Skin of body (tissue), 2 donors: ENCODE data around the gene ROBO1. TPM values are rescaled to one million over a fixed set of nuclear protein-coding genes. Genes with fewer than 3 reads are reported as not detected.

Experiments
- DNase-seq: peaks from one replicate; lab custom pipeline; 2025; lab: John Stamatoyannopoulos, UW
- total RNA-seq: library from RNA; depleted of rRNA; stranded (reverse); fragments of >200 nt; gene quantifications from one replicate; pipeline ENCODE4 v1.2.3, GENCODE V29; 2014

The ROBO1 gene
- total RNA-seq, 1 donor from 2014 or later, result 138 TPM

GRCh38 chr3:79170021-79170420, 597.8 kb downstream of the ROBO1 start:
- DNase-seq, result no peak

- DNase-seq, result peak; percentile 28
Observed at GRCh38 chr3:79167651-79168416, 600.0 kb downstream of the ROBO1 start.

- no peak for DNase-seq
Observed at GRCh38 chr3:79162653-79163052, 605.1 kb downstream of the ROBO1 start.

- DNase-seq, result no peak
Observed at GRCh38 chr3:79161941-79162340, 605.9 kb downstream of the ROBO1 start.

GRCh38 chr3:79160421-79160820, 607.4 kb downstream of the ROBO1 start:
- no peak for DNase-seq

GRCh38 chr3:79159736-79160135, 608.1 kb downstream of the ROBO1 start:
- no peak for DNase-seq

- DNase-seq, result no peak
Observed at GRCh38 chr3:79157191-79157590, 610.6 kb downstream of the ROBO1 start.

GRCh38 chr3:79154865-79155264, 612.9 kb downstream of the ROBO1 start:
- no peak for DNase-seq

- DNase-seq, result no peak
Observed at GRCh38 chr3:79148786-79149185, 619.0 kb downstream of the ROBO1 start.

- no peak for DNase-seq
Observed at GRCh38 chr3:79146024-79146423, 621.8 kb downstream of the ROBO1 start.

- DNase-seq, result no peak
Observed at GRCh38 chr3:79140708-79141107, 627.1 kb downstream of the ROBO1 start.

- DNase-seq, result no peak
Observed at GRCh38 chr3:79139395-79140068, 628.3 kb downstream of the ROBO1 start.

- DNase-seq, result no peak
Observed at GRCh38 chr3:79125313-79125984, 642.3 kb downstream of the ROBO1 start.

- no peak for DNase-seq
Observed at GRCh38 chr3:79115458-79115857, 652.3 kb downstream of the ROBO1 start.

GRCh38 chr3:79113876-79114275, 653.9 kb downstream of the ROBO1 start:
- DNase-seq, result no peak

- no peak for DNase-seq
Observed at GRCh38 chr3:79111375-79112052, 656.3 kb downstream of the ROBO1 start.

- no peak for DNase-seq
Observed at GRCh38 chr3:79109754-79110153, 658.0 kb downstream of the ROBO1 start.

- no peak for DNase-seq
Observed at GRCh38 chr3:79103307-79103706, 664.5 kb downstream of the ROBO1 start.

- DNase-seq, result peak; percentile 78
Observed at GRCh38 chr3:79097964-79098660, 669.7 kb downstream of the ROBO1 start.

GRCh38 chr3:79094654-79095053, 673.1 kb downstream of the ROBO1 start:
- no peak for DNase-seq

- peak; percentile 46 for DNase-seq
Observed at GRCh38 chr3:79086514-79086913, 681.3 kb downstream of the ROBO1 start.
